Middle frontal gyrus (tissue), 1 donor: ENCODE results near the gene BBS9.

ENCODE experiments used
- DNase-seq: peaks from one replicate; pipeline ENCODE4 v3.0.0-alpha.2; 2015; ENCODE audit warnings: low spot score; ENCODE audit errors: extremely low spot score

The BBS9 gene

DNA sequence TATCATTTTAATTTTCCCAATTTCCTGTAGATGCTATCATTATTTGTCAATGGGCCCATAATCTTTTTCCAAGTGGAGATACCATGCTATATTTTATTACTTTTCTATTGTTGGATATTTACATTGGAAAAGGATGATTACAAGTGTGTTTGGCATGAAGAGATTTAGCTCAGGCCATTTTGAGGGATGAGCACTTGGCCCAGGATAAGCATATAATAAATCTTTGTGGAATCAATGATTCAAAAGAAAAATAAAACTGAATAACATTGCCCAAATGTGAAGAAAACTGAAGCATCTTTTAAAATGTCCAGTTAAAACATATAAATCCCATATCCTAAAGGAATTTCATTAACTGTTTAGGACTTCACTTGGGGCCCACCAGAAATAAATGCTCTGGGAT is 515.1 kb downstream of the BBS9 start:
- no peak for DNase-seq

DNA sequence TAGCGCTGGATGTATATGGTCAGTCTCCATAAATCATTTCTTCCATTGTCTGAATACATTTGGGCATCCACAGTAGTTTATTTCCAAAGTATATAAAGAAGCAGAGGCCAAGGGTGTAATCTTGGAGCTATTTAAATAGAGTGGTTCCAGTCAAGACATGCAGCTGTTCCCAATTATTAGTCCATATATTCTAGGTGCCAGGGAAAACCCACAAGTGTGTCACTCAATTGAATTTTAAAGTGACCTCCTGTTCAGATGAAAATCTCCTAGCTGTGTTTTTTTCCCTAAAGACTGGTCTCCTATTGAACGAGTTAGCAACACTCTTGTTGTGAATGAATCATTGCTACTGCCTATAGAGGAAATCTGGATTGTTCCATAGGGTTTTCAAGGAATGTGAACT is 515.7 kb downstream of the BBS9 start:
- DNase-seq, result no peak

DNA sequence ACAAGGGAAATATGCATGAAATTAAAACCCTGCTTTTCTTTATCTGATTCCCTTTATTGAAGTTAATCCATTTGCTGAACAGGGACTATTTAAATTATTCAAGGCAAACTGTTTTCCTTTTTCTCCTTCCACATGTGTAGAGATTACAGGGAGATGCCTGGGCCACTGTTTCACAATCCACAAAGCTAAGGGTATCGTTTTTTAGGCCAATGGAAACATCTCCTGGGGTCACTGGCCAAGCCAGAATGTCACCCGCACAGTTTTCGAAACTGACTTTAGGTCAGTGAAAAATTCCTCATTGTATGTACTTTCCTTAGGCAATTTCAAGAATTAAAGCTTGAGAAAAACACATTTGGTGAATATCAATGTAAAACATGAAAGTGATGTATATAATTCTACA is 516.8 kb downstream of the BBS9 start:
- no peak for DNase-seq

GRCh38 chr7:33646891-33647391 is 517.6 kb downstream of the BBS9 start:
- no peak for DNase-seq

- no peak for DNase-seq
These were observed 520.4 kb downstream of the BBS9 start for GRCh38 chr7:33649476-33650441.

GRCh38 chr7:33650828-33651227 is 521.5 kb downstream of the BBS9 start:
- DNase-seq, result no peak

- DNase-seq, result no peak
These were observed 522.7 kb downstream of the BBS9 start for GRCh38 chr7:33651998-33652515.

DNA sequence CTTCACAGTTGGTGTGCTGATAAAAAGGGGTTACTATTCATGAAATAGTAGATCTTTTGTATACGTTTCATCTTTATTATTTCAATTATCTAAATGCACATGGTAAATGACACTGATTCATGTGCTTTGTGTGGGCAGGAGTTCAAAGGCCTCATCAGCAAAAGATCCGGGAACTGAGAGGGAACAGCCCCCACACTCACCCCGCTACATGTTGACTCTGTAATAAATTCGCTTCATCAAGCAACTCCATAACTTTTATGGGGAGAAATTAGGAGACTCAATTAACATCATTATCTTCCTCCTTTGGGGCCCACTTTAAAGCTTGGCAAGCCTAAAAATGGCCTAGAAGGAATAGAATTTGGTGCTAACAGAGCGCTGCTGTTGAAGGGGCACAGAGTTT is 525.3 kb downstream of the BBS9 start:
- no peak for DNase-seq
